Liver (tissue), 9 donors: ENCODE measurements around the gene CHMP4A. TPM values are rescaled to one million over a fixed set of nuclear protein-coding genes. Genes with fewer than 3 reads are reported as not detected.

ENCODE experiments used
- DNase-seq: peaks from one replicate; pipeline ENCODE4 v3.0.0-alpha.2; 2017; ENCODE audit warnings: low spot score
- H3K27ac ChIP-seq, 2 donors: one replicate each; pipeline ENCODE4 v1.7.0; 2013; ENCODE audit warnings: inconsistent platforms in 2 of 2, low read length in 2 of 2, control low read depth in 1 of 2, low read depth in 1 of 2, mild to moderate bottlenecking in 1 of 2
- H3K27me3 ChIP-seq, 4 donors: one replicate each; pipeline versions ENCODE4 v1.6.1 to v1.7.0; 2013; ENCODE audit warnings: low read length in 3 of 4, inconsistent platforms in 1 of 4, mild to moderate bottlenecking in 1 of 4, moderate library complexity in 1 of 4; ENCODE audit not compliant: control insufficient read depth in 4 of 4, insufficient read depth in 4 of 4
- H3K36me3 ChIP-seq, 4 donors: one replicate each; pipeline versions ENCODE4 v1.6.1 to v1.7.0; 2013; ENCODE audit warnings: low read length in 3 of 4, mild to moderate bottlenecking in 3 of 4, low read depth in 1 of 4, moderate library complexity in 1 of 4; ENCODE audit not compliant: control insufficient read depth in 4 of 4, insufficient read depth in 3 of 4
- H3K4me1 ChIP-seq, 4 donors: one replicate each; pipeline versions ENCODE4 v1.6.1 to v1.7.0; 2013; ENCODE audit warnings: low read length in 3 of 4, mild to moderate bottlenecking in 3 of 4, moderate library complexity in 1 of 4; ENCODE audit not compliant: control insufficient read depth in 4 of 4, insufficient read depth in 4 of 4
- H3K4me3 ChIP-seq, 3 donors: one replicate each; pipeline versions ENCODE4 v1.6.1 to v1.7.0; 2013; ENCODE audit warnings: low read length in 3 of 3, control low read depth in 1 of 3, low read depth in 1 of 3, mild to moderate bottlenecking in 1 of 3
- H3K9ac ChIP-seq, 2 donors: one replicate each; pipeline ENCODE4 v1.7.0; 2013; ENCODE audit warnings: low read length in 2 of 2, mild to moderate bottlenecking in 2 of 2, moderate library complexity in 2 of 2, control low read depth in 1 of 2, low read depth in 1 of 2
- H3K9me3 ChIP-seq, 4 donors: one replicate each; pipeline versions ENCODE4 v1.6.1 to v1.7.0; 2013; ENCODE audit warnings: low read length in 3 of 4; ENCODE audit not compliant: control insufficient read depth in 4 of 4
- EGR1 ChIP-seq, 2 donors: IDR thresholded peaks; 2 replicates each; pipeline ENCODE4 v1.6.1; 2016 to 2018; ENCODE audit warnings: antibody characterized with exemption in 2 of 2, low read depth in 2 of 2
- FOXA2 ChIP-seq: IDR thresholded peaks from 2 replicates; pipeline ENCODE4 v1.6.1; 2016; ENCODE audit warnings: antibody characterized with exemption
- GABPA ChIP-seq, 2 donors: IDR thresholded peaks in 1 of 2; conservative IDR thresholded peaks in 1 of 2; 2 replicates each; pipeline ENCODE4 v1.6.1; 2016; ENCODE audit warnings: antibody characterized with exemption in 2 of 2, mild to moderate bottlenecking in 1 of 2, moderate library complexity in 1 of 2
- HNF4A ChIP-seq, 2 donors: conservative IDR thresholded peaks; 2 replicates each; pipeline ENCODE4 v1.6.1; 2016; ENCODE audit warnings: antibody characterized with exemption in 2 of 2, mild to moderate bottlenecking in 2 of 2
- HNF4G ChIP-seq: IDR thresholded peaks from 2 replicates; pipeline ENCODE4 v1.6.1; 2016; ENCODE audit warnings: antibody characterized with exemption
- JUND ChIP-seq, 2 donors: IDR thresholded peaks; 2 replicates each; pipeline ENCODE4 v1.6.1; 2016; ENCODE audit warnings: antibody characterized with exemption in 2 of 2
- NR2F2 ChIP-seq: IDR thresholded peaks from 2 replicates; pipeline ENCODE4 v1.6.1; 2016; ENCODE audit warnings: antibody characterized with exemption
- RAD21 ChIP-seq, 2 donors: IDR thresholded peaks; 2 replicates each; pipeline ENCODE4 v1.6.1; 2016; ENCODE audit warnings: antibody characterized with exemption in 2 of 2, mild to moderate bottlenecking in 2 of 2
- RXRA ChIP-seq, 2 donors: IDR thresholded peaks; 2 replicates each; pipeline ENCODE4 v1.6.1; 2017 to 2018; ENCODE audit warnings: antibody characterized with exemption in 2 of 2, mild to moderate bottlenecking in 1 of 2
- TAF1 ChIP-seq: conservative IDR thresholded peaks from 2 replicates; pipeline ENCODE4 v1.6.1; 2016; ENCODE audit warnings: antibody characterized with exemption, mild to moderate bottlenecking
- YY1 ChIP-seq: IDR thresholded peaks from 2 replicates; pipeline ENCODE4 v1.6.1; 2016; ENCODE audit warnings: antibody characterized with exemption, mild to moderate bottlenecking
- WGBS: extraction: QIAGEN DNeasy Blood & Tissue Kit; methylation state at CpG from one replicate; pipeline ENCODE4 v1.1.7; 2013; 5-methylcytosine and 5-hydroxymethylcytosine counted together
- polyA plus RNA-seq, 2 donors: library from polyadenylated mRNA; stranded (reverse) in 1 of 2; unstranded in 1 of 2; fragments of 200-250 nt in 1 of 2; fragments of >200 nt in 1 of 2; fragmentation: Nextera tagmentation in 1 of 2; extraction: Ambion mirVana in 1 of 2; gene quantifications; one replicate each; pipeline versions ENCODE4 v1.2.1 to v1.2.3, GENCODE V29; 2013 to 2015
- total RNA-seq, 2 donors: library from RNA; depleted of rRNA; stranded (reverse); fragments of >200 nt; gene quantifications; one replicate each; pipeline ENCODE4 v1.2.3, GENCODE V29; 2014
- TF ChIP-seq, protein P1 (sequence below): fragments of 150-350 bp; IDR thresholded peaks from 2 replicates; pipeline ENCODE4 v1.5.1; 2017; ENCODE audit warnings: improper control_type of control experiment, low read depth, low read length; ENCODE audit not compliant: missing input control
- TF ChIP-seq, protein P2 (sequence below): IDR thresholded peaks from 2 replicates; pipeline ENCODE4 v1.6.1; 2016; ENCODE audit warnings: antibody characterized with exemption
- TF ChIP-seq, protein P3 (sequence below): IDR thresholded peaks from 2 replicates; pipeline ENCODE4 v1.6.1; 2016; ENCODE audit warnings: antibody characterized with exemption, mild to moderate bottlenecking
- donor health status: healthy.
- donor health status: healthy.
- donor health status: healthy.
- donor health status: healthy.
- donor health status: healthy.

CHMP4A gene
- total and polyA plus RNA-seq, 4 donors = 14.6 to 38.7 (median 28.0) TPM

DNA sequence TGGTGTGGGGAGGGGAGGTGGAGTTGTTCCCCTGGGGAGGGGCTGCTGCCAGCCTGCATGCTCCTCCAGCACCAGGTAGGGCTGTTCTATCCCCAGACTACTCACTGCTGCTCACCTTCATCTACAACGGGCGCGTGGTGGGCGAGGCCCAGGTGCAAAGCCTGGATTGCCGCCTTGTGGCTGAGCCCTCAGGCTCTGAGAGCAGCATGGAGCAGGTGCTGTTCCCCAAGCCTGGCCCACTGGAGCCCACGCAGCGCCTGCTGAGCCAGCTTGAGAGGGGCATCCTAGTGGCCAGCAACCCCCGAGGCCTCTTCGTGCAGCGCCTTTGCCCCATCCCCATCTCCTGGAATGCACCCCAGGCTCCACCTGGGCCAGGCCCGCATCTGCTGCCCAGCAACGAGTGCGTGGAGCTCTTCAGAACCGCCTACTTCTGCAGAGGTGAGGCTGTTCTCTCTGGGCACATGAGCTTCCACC lies 48.7 kb downstream of the CHMP4A start:
- H3K4me3 ChIP-seq = no peak overlapping the region
- no peak for DNase-seq
- H3K9ac ChIP-seq = no peak overlapping the region
- H3K9me3 ChIP-seq = no peaks in the 10 kb centered on the region
- no peak overlapping the region for H3K27ac ChIP-seq
- TF ChIP-seq NR2F2 (no peak), YY1 (no peak), RAD21 (IDR thresholded peaks at IDR 0.05) (no peak), HNF4A (conservative IDR thresholded peaks at IDR 0.05) (no peak), JUND (IDR thresholded peaks at IDR 0.05) (no peak), GABPA (IDR thresholded peaks at IDR 0.05 in 1 of 2, conservative IDR thresholded peaks at IDR 0.05 in 1 of 2) (no peak)
- H3K36me3 ChIP-seq = peaks cover 21 to 55% (median 39%) of the 10 kb centered on the region in 4 donors
- no peaks in the 10 kb centered on the region for H3K27me3 ChIP-seq
- WGBS = 95% methylated on average over 14 of the region's 14 CpGs
- peaks cover 8 to 34% (median 28%) of the 10 kb centered on the region in 4 donors for H3K4me1 ChIP-seq

DNA sequence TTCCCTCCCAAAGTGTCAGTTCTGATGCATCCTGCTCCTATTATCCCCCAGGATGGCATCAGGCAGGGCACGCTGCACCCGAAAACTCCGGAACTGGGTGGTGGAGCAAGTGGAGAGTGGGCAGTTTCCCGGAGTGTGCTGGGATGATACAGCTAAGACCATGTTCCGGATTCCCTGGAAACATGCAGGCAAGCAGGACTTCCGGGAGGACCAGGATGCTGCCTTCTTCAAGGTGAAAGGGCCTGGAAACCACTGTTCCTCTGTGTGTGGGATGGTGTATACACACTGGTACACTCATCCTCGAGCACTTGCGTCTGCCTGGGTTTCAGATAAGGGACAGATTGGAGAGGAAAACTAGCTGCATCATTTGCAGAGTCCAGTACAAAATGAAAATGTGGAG lies 51.2 kb downstream of the CHMP4A start:
- Histone ChIP-seq H3K27me3 (no peaks in the 10 kb centered on the region), H3K4me1 (peaks cover 8 to 35% (median 29%) of the 10 kb centered on the region in 4 donors), H3K9me3 (no peaks in the 10 kb centered on the region), H3K36me3 (peaks cover 24 to 57% (median 44%) of the 10 kb centered on the region in 4 donors), H3K27ac (peak overlapping the region; percentile 71 to 91), H3K4me3 (peak overlapping the region; percentile 63 to 81 (median 70)), H3K9ac (peak overlapping the region; percentile 45 to 87)
- WGBS = 59% methylated on average over 8 of the region's 8 CpGs
- TF ChIP-seq TAF1 = no peak
- TF ChIP-seq YY1 = no peak
- TF ChIP-seq RAD21 (IDR thresholded peaks at IDR 0.05) = no peak
- TF ChIP-seq, protein P1, sequence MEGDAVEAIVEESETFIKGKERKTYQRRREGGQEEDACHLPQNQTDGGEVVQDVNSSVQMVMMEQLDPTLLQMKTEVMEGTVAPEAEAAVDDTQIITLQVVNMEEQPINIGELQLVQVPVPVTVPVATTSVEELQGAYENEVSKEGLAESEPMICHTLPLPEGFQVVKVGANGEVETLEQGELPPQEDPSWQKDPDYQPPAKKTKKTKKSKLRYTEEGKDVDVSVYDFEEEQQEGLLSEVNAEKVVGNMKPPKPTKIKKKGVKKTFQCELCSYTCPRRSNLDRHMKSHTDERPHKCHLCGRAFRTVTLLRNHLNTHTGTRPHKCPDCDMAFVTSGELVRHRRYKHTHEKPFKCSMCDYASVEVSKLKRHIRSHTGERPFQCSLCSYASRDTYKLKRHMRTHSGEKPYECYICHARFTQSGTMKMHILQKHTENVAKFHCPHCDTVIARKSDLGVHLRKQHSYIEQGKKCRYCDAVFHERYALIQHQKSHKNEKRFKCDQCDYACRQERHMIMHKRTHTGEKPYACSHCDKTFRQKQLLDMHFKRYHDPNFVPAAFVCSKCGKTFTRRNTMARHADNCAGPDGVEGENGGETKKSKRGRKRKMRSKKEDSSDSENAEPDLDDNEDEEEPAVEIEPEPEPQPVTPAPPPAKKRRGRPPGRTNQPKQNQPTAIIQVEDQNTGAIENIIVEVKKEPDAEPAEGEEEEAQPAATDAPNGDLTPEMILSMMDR = no peak
- TF ChIP-seq JUND (IDR thresholded peaks at IDR 0.05) = no peak
- TF ChIP-seq HNF4G = no peak
- TF ChIP-seq RXRA (IDR thresholded peaks at IDR 0.05) = no peak
- TF ChIP-seq, protein P2, sequence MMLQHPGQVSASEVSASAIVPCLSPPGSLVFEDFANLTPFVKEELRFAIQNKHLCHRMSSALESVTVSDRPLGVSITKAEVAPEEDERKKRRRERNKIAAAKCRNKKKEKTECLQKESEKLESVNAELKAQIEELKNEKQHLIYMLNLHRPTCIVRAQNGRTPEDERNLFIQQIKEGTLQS = no peak
- no peak for DNase-seq

DNA sequence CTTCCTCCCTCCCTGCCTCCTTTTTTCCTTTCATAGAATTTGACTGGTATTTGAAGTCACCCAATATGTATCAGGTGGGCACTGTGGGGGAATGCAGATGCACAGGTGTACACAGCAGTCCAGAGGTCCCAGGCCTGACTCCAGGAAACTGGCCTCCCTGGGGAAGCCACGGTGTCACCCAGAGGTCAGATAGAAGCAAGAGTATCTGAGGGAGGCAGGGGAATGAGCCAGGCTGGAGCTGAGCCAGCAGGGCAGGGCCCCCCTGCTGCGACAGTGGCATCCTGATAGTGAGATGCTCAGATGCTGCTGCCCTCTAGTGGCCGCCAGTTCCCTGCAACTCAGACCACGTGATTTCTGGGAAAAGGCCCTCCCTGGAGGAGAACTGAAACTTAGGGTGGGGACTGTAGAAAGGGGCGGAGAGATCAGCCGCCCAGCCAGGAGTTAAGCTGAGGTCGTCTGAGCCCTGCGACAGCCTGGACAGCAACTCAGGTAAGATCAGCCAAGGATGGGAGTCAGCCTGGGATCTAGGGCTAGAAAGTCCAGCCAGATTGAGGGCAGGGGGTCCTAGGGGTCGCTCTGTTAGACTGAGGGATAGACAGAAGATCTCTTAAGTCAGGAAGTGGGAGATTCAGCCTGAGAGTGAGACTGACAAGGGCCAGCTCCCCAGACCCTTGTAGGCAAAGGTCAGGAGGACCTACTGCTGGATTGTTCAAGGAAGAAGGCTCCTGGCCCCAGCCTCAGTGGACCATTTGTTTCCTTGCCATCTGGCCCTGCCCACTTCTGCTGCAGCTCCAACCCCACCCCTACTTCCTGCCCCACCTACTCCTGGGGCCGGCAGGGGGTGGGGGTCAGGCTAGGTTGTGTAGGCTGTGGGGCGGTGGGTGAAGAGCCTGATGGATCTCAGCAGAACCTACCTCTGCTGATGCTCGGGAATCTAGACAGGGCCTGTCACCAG lies 52.2 kb downstream of the CHMP4A start, which contains the start of gene IRF9:
Gene IRF9, plus strand, starts transcription at position 416 of the 955 bp plus-strand sequence. CDS start 880 bp downstream, outside the sequence.
- H3K27me3 ChIP-seq = no peaks in the 10 kb centered on the region
- WGBS = 1% methylated on average over 12 of the region's 12 CpGs
- H3K36me3 ChIP-seq = peaks cover 25 to 56% (median 43%) of the 10 kb centered on the region in 4 donors
- H3K4me1 ChIP-seq = peaks cover 8 to 35% (median 29%) of the 10 kb centered on the region in 4 donors
- H3K9ac ChIP-seq = peak within 1 kb of the TSS; percentile 50 to 87
- peak within 1 kb of the TSS; percentile 71 to 91 for H3K27ac ChIP-seq
- H3K9me3 ChIP-seq = no peaks in the 10 kb centered on the region
- peak; percentile 99 for DNase-seq
- H3K4me3 ChIP-seq = peak within 1 kb of the TSS; percentile 63 to 81 (median 70)
- TF ChIP-seq EGR1 (IDR thresholded peaks at IDR 0.05; ENCODE audit: low read depth in 2 of 2) = peak in 1 of 2 donors; percentile 27
- TF ChIP-seq RXRA (IDR thresholded peaks at IDR 0.05) = peak; percentile 95 to 97
- TF ChIP-seq, protein P3, sequence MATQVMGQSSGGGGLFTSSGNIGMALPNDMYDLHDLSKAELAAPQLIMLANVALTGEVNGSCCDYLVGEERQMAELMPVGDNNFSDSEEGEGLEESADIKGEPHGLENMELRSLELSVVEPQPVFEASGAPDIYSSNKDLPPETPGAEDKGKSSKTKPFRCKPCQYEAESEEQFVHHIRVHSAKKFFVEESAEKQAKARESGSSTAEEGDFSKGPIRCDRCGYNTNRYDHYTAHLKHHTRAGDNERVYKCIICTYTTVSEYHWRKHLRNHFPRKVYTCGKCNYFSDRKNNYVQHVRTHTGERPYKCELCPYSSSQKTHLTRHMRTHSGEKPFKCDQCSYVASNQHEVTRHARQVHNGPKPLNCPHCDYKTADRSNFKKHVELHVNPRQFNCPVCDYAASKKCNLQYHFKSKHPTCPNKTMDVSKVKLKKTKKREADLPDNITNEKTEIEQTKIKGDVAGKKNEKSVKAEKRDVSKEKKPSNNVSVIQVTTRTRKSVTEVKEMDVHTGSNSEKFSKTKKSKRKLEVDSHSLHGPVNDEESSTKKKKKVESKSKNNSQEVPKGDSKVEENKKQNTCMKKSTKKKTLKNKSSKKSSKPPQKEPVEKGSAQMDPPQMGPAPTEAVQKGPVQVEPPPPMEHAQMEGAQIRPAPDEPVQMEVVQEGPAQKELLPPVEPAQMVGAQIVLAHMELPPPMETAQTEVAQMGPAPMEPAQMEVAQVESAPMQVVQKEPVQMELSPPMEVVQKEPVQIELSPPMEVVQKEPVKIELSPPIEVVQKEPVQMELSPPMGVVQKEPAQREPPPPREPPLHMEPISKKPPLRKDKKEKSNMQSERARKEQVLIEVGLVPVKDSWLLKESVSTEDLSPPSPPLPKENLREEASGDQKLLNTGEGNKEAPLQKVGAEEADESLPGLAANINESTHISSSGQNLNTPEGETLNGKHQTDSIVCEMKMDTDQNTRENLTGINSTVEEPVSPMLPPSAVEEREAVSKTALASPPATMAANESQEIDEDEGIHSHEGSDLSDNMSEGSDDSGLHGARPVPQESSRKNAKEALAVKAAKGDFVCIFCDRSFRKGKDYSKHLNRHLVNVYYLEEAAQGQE = peak; percentile 91
- no peak for TF ChIP-seq TAF1
- peak; percentile 69 for TF ChIP-seq HNF4G
- TF ChIP-seq, protein P1 = peak; percentile 98
- peak; percentile 83 for TF ChIP-seq NR2F2
- TF ChIP-seq, protein P2 = peak; percentile 71
- no peak for TF ChIP-seq FOXA2
- peak; percentile 87 for TF ChIP-seq YY1
